HG03175 (cell line): Measurements from ENCODE around the gene MTUS2.
"Not testable (repeated sequence)": the region's sequence is repeated elsewhere in the genome, so short reads cannot be mapped to it uniquely, and the experiment has no call there.

Source experiments
- ATAC-seq: cut with Tn5 transposase; IDR thresholded peaks from one replicate; pipeline ENCODE4 v1.9.1; 2021; ENCODE audit warnings: mild to moderate bottlenecking, moderate library complexity; ENCODE audit not compliant: unreplicated experiment

MTUS2 gene

DNA sequence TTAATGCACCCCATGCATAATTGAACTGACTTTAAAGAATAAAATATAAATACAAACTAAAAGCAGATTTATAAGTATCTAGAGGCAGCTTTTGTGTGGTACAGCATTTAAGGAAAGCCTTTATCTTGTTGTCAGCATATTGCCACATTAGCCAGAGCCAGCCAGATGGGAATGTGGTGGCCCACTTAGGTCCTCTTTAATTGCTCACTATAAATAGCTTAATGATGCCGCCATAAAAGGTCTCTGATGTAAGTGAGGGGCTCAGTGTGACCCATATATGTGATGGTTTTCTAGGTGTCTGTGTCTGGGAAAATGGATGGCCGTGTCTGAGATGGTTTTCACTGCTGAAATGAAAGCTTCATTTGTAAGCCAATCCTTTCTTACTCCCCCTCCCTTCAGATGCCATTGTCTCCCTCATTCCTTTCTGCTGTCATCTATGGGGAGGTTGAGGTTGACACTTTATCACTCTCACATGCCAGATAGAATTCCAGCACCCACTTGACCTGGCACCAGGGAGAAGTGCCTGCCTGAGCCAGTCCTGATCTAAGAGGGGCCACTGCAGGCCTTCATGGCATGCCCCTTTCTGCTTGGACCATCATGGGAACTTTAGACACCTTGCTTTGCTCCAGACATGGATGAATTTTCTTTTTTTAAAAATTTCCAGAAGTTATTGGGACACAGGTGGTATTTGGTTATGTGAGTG lies 135.3 kb downstream of the MTUS2 start:
- ATAC-seq: no peak

DNA sequence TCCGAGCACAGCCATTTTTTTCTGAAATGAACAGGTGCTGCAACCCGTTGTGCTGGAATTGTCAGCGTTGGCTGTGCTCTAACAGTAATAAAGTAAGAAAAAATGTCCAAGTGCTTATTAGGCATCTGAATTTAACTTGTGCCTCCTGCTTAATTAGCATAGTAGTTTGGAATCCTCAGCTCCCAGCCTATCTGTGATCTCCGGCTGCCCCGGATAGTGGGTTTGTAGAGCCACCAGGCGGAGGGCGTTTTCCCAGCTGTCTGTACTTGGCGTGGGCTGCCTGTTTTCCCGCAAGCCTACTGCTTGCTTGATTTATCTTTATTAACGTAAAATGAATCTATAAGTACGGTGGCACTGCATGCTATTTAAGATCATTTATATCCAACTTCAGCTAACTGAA lies 137.9 kb downstream of the MTUS2 start:
- ATAC-seq: no peak

DNA sequence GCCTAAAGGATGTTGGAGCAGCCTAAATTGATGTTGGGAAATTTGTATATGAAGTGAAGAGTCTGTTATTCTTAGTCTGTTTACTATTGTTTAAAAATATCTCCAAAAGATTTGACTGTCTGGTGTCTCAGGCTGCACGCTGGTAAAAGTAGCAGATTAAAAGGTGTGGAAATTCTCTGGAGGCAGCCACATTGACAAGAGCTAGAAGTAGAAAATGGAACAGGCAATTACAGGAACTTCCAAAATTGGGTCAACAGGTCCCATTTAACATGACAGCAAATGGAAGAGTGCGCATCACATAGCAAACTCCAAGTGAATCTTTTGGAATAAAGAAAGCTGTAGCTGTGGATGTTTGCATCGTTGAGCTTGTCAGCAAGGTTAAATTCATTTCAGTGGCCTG lies 138.3 kb downstream of the MTUS2 start:
- no peak for ATAC-seq

DNA sequence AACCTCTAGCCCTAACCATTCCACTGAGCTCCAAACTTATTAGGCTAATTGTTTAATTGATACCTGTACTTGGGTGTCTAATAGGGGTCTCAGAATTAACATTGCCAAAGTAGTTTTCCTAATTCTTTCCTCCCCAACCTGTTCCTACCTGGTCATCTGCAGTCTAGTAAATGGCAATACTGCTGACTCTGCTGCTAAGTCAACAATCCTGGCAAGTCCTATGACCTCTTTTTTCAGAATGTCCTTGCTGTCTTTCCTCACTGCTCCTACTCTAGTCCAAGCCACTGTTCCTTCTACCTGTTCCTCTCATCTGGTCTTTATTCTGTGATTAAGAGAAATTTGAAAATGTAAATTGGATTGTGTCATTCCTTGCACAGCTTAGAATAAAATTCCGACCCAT lies 143.9 kb downstream of the MTUS2 start:
- no peak for ATAC-seq

DNA sequence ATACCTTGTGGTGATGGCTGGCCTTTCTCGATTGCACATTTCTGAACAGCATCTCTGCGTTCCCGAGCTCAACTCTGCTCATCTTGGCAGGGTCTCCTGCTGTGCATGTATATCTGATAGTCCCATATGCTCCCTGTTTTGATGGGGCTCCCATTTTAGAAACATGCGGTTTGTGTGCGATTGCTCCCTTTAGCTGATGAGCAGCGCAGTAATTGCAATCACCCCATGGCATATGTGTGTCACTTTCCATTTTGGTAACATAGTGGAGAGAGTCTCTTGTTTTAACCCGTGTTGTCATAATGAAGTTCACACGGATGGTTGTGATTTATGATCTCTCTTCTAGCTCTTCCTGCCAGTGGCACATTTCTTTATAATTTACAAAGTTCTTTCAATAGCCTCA lies 144.7 kb downstream of the MTUS2 start:
- no peak for ATAC-seq

DNA sequence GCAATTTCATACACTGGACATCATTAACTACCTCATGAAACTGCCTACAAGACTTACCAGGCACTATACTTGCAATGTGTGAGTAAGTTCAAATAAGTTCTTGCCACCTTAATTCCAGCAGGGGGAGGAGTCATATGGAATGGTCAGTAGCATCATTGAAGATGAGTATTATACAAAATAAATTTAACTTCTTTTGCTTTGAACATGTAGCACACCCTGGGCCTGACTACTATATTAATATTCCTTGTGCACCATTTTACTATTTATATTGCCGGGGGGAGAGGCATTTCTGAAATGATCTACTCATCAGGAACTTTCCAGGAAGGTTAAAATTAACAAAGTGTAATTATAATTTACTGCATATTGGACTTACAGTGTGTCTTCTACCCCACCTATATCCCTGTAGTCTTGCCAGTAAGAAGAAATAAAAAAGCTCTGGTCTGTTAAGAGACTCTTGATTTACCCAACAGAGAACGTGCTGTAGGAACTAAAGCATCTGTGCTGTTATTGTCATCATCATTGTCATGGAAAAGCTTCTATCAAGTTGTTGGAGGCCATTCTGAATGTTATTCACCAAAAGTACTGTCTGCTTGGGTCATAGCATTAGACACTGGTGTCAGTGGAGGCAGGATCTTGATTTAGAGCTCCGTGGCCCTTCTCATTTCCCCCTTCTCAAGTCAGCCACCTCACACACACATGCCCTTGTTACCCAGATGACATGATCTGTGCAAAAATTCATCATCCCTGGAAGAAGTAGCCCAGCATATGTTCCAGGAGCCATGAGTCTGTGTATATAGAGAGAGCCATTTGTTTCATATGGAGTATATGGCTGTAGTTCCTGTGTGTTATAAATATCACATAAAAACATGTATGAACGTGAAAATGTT lies 147.1 kb downstream of the MTUS2 start:
- no peak for ATAC-seq

DNA sequence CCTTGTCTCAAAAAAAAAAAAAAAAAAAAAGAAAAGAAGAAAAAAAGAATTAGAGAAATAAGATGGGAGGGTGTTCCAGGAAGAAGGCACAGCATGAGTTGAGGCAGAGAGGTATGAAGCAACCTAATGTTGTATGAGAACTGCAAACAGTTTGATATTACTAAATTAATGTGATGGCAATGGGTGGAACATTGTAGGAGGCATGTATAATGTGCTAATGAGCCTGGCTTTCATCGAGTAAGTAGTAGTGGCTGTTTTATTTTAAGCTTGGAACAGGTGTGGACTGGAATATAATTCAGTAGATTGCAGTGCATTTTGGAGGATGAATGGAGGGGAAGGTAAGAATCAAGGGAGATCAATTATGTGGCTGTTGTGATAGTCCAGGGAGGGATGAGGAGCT lies 156.1 kb downstream of the MTUS2 start:
- ATAC-seq: no peak

DNA sequence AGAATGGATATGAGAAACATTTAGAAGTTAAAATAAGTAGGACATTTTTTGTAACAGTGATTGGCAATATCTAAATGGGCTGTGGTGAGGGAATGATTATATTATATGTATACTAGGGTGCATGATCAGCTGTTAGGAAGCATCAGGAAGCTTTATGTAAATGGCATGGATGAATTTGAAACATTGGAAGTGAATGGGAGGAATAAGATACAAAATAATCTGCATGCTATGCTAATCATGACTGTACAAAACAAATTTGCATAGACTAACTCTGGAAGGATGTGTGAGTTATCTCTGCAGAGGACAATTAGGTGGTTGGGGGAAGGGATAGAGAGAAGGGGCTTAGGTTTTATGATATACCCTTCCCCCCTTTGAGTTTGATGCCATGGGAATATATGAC lies 156.5 kb downstream of the MTUS2 start:
- no peak for ATAC-seq

DNA sequence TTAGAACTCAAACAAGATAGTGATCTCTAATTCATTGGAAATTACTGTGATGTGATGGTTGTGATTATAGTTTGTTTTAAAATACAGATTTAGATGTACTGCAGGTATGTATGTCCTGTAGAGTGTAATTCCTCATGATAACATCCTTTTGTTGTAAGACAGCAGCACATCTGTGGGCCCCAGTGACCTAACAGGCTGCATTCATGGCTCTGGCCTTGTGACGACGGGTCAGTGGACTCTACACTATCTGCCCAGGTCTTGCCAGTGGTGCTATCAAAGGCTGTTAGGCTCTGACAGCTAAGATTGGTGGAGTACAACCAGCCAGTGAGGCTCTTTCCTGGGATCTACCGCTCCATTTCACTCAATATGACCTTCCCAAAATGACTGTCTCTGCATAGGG lies 158.4 kb downstream of the MTUS2 start:
- ATAC-seq: no peak

DNA sequence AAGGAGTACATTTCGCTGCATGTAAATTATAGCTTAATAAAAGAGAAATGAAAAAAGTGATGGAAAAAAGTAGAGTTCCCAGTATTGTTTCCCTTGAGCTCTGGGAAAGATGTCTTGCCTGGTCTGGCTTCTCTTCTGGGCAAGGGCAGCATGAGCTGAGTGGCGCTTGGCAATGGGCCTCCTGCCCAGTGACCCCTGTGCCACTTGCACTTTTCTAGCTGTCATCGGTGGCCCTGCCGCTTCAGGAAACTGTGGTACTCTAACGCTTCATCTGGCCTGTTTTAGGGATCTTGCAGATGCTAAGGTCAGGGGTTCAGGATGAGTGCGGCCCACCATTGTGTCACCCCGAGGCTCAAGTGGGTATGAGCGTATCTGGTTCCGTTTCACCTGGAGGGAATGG lies 161.4 kb downstream of the MTUS2 start:
- no peak for ATAC-seq

DNA sequence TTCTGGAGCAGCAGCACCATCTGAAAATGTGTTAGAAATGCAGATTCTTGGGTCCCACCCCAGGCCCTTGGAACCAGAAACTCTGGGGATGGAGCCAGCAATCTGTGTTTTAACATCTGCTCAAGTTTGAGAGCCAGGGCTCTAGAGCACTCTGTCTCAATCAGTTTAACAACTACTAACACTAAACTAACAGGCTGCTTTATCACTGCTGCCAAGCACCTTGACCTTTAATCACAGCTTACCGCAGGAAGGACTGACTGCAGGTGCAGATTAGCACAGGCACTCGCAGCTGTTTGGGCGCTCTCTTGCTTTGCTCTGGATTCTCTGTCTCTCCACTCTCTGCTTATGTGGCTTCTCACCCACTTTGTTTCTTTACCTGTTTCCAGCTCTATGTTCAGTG lies 163.5 kb downstream of the MTUS2 start:
- ATAC-seq: no peak

DNA sequence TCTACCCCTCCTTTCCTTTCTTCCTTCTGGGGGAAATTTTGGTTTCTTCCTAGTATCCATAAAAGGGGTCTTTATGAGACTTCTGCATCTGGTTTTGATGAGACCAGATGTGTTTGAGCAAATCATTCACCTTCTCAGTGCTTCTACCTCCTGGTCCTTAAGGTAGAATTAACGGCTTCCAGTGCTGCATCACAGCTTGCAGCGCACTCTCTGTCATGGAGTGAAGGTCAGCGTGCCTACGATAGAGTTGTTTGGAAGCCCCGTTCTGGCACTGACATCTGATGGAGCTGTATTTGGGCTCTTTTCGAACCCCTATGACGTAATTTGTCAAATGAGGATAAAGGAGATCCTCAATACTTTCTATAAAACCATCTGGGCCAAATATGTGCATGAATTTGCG lies 164.2 kb downstream of the MTUS2 start:
- ATAC-seq: no peak

DNA sequence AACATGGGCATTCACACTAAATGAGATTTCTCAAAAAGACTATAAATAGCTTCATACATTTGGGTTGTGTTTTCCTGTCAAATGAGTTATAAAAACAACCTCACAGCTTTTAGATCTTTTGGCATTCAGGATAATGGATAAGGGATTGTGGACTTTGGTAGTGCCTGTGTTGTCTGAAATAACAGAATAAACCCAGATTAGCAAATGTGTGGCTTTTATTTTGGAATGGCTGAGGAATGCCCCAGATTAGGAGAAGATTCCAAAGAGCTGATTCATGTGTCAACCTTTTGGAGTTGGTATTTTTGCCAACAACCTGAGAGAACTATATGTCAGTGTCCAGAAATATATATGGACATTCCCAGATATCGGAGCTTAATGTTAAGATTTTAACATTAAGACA lies 164.7 kb downstream of the MTUS2 start:
- ATAC-seq: no peak

DNA sequence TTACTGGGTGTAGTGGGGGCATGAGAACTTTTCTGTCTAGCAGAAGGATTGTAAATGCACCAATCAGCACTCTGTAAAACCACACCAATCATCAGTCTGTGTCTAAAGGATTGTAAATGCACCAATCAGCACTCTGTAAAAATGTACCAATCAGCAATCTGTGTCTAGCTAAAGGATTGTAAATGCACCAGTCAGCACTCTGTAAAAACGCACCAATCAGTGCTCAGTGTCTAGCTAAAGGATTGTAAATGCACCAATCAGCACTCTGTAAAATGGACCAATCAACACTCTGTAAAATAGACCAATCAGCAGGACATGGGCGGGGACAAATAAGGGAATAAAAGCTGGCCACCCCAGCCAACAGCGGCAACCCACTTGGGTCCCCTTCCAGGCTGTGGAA lies 170.2 kb downstream of the MTUS2 start:
- ATAC-seq: not testable (repeated sequence)

DNA sequence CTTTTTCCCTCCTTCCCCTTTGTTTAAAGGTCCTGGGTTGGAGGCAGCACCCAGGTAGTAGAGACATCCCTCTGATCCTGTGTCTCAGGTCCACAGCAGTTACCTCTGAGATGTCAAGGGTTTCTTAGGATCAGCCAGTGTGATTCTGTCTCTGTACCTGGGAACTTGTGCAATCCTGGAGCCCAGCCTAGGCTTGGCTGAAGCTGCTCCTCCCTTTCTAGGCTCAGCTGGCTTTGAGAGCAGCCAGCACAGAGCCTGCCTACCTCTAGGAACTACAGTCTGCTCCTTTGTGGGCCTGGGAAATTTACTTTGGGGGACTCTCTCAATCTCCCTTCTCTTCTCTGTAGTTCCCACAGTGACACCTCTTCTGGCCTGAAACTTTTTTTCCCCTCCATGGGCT lies 171.6 kb downstream of the MTUS2 start:
- no peak for ATAC-seq

DNA sequence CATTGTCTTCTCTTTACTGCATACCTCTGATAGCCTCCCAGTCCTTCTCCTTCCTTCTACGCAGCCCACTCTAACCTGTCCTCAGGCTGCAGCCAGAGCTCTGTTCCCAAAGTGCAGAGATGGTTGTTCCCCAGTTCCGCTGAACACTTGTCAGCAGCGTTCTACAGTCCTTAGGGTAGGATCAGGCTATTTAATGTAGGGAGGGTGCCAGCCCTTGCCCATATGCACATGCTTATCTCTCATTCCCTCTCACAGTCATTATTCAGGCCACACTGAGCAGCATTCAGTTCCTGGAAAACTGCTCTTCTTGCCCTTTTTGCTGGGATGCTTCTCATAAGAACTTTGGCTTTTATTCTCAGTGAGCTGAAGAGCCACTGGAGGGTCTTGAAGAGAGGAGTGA lies 180.7 kb downstream of the MTUS2 start:
- ATAC-seq: no peak

DNA sequence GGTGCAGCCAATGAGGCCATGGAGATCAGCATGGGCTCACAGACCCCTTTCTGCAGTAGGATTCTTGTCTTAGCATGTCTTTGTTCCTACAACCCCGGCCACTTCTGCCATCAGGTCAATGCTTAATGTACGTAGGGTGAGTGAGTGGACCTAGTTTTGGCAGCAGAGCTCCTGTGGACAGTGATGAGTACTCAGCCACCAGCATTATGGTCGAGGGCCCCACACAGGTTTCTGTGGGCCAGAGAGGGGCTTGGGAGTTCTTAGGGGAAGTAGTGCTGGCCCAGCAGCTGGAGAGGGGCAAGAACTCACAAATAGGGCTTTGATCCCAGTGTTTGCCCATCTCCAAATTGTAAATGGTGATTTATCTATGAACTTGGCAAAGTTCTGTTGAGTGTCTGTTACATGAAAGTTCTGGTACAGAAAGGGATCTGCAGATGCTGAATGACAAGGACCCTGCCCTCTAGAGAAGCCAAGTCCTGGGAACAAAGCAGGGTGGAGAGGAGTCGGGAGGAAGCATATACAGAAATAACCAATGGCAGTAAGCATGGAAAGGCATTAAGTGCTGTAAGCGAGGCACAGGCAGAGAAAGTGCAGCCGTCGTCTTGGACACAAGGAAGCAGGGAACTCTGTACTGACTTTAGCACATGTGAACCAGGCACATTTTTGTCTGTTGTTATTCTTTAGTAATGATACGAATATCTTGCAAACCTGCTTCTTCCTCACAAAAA lies 185.1 kb downstream of the MTUS2 start:
- no peak for ATAC-seq

DNA sequence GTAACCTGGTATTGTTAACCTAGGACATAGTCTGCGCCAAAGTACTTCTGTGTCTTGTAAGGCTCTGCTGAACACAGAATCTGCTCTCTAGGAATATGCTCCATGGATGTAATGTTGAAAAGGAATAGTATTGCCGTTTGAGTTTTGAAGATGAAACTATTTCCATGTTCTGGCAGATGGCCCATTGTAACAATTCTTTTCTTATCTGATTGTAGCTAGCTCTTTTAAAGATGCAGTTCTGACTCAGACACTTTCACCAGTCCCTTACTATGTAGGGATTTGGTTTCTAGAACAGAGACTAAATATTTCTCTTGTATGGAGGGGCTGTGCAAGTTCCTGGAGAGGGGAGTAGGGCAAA lies 185.6 kb downstream of the MTUS2 start:
- no peak for ATAC-seq

DNA sequence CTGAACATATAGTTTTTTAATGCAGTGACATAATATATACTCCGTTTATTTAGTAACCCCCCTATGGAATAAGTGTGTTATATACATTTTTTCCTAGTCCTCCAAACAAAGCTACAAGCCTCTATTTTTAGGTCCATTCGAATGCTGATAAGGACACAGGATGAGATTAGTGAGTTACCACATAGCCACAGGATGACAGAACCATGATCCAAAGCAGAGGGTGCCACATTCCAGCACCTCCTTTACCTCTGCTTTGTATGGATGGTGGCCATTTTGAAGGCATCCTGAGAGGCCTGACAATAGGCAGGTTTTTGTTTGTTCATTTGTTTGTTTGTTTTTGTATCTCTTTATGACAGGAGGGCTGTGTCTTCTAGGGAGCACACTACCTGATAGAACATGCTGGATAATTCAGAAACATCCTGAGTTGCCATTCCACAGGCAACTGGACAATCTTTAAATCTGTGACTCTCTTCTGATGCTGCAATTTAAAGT lies 186.3 kb downstream of the MTUS2 start:
- no peak for ATAC-seq

DNA sequence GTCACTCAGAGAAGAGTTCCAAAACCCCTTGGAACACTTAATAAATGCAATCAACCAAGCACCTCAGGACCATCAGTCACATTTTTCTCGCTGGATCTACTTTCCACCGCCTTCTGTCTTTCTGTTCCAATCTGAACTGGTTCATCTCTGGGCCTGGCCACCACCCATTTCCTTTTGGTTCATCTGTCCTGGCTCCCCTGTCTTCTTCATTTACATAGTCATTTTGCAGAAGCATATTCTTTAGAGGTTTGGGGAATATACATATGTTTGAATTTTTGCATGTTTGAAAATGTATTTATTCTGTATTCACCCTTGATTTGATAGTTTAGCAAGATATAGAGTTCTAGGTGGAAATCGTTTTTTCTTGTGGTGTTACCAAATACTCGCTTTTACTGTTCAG lies 188.2 kb downstream of the MTUS2 start:
- no peak for ATAC-seq

DNA sequence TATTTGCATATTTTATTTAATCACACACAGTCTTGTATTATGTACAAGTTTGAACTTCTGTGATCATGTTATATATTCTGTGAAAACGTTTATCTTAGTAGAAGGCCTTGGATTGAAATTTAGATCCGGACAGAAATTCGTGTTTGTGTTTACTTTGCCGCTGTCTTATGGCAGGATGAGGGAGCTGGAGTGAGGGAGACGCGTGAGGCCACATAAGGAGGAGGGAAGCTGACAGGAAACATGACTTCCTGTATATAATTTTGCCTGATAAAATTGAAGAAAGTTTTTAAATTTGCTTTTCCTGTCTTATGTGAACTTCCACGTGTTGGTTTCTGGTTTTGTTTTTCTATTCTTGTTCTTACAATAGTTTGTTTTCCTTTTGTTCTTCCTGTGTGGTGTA lies 200.2 kb downstream of the MTUS2 start:
- no peak for ATAC-seq

DNA sequence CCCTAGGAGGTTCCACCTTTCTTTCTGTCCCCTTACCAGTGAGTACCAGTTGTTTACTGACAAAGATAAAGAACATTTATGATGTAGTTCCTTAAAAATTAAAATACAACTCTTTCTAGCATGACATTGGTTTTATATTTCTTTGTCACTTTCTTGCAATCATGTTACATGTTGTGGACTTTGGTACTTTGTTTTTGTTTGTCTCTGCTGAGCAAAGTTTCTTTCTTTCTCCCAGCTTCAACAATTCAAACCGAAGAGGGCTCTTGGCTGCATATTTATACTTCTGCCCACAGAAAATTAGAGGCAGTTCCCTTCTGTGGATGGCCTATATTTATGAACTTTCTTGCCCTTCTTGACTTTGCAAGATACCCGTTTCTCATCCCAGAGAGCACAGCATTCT lies 201.2 kb downstream of the MTUS2 start:
- no peak for ATAC-seq
